ENCODE results near the gene CYP4F3.
"Not testable (repeated sequence)": the region's sequence is repeated elsewhere in the genome, so short reads cannot be mapped to it uniquely, and the experiment has no call there.

GRCh38 chr19:15679865-15680264 lies 39.2 kb downstream of the CYP4F3 start:
- not testable (repeated sequence) for TF ChIP-seq POLR2AphosphoS5 (IDR thresholded peaks at IDR 0.05; ENCODE audit: borderline replicate concordance, low read depth, low read length); EZH2 (IDR thresholded peaks at IDR 0.05)

All from SK-N-MC (cell line).